HG03457 (cell line): ENCODE measurements around the gene TNNT2.

ENCODE experiments used
- ATAC-seq: cut with Tn5 transposase; IDR thresholded peaks from one replicate; pipeline ENCODE4 v1.9.1; 2021; ENCODE audit warnings: moderate number of reproducible peaks; ENCODE audit not compliant: unreplicated experiment

The TNNT2 gene

GRCh38 chr1:201404055-201404454, 26.6 kb upstream of the TNNT2 start:
- ATAC-seq: no peak

GRCh38 chr1:201403359-201403758, 25.9 kb upstream of the TNNT2 start:
- no peak for ATAC-seq

- no peak for ATAC-seq
Measured at GRCh38 chr1:201401700-201402099, 24.2 kb upstream of the TNNT2 start.

GRCh38 chr1:201400852-201401230, 23.4 kb upstream of the TNNT2 start:
- ATAC-seq: no peak

- ATAC-seq: no peak
Measured at GRCh38 chr1:201400212-201400851, 22.9 kb upstream of the TNNT2 start.

- ATAC-seq: no peak
Measured at GRCh38 chr1:201399352-201400126, 22.1 kb upstream of the TNNT2 start.

GRCh38 chr1:201399018-201399351, 21.5 kb upstream of the TNNT2 start, which contains the start of gene LAD1:
Gene LAD1, minus strand, starts transcription at chr1:201399324. Its CDS starts 18 bp downstream, at chr1:201399306.
- no peak for ATAC-seq

GRCh38 chr1:201397675-201398074, 20.2 kb upstream of the TNNT2 start:
- ATAC-seq: no peak

GRCh38 chr1:201396861-201397464, 19.5 kb upstream of the TNNT2 start:
- no peak for ATAC-seq

- ATAC-seq: no peak
Measured at GRCh38 chr1:201395936-201396335, 18.5 kb upstream of the TNNT2 start.

- no peak for ATAC-seq
Measured at GRCh38 chr1:201394591-201394990, 17.1 kb upstream of the TNNT2 start.

- ATAC-seq: no peak
Measured at GRCh38 chr1:201393076-201393475, 15.6 kb upstream of the TNNT2 start.

GRCh38 chr1:201391651-201392511, 14.4 kb upstream of the TNNT2 start:
- ATAC-seq: no peak

- ATAC-seq: no peak
Measured at GRCh38 chr1:201391225-201391624, 13.7 kb upstream of the TNNT2 start.

- no peak for ATAC-seq
Measured at GRCh38 chr1:201389051-201389450, 11.6 kb upstream of the TNNT2 start.

- no peak for ATAC-seq
Measured at GRCh38 chr1:201386208-201386607, 8.7 kb upstream of the TNNT2 start.

GRCh38 chr1:201385299-201385891, 7.9 kb upstream of the TNNT2 start:
- no peak for ATAC-seq

GRCh38 chr1:201384406-201384782, 6.9 kb upstream of the TNNT2 start:
- ATAC-seq: no peak

- ATAC-seq: no peak
Measured at GRCh38 chr1:201383647-201384405, 6.3 kb upstream of the TNNT2 start.

- ATAC-seq: no peak
Measured at GRCh38 chr1:201381130-201381529, 3.6 kb upstream of the TNNT2 start.
